ENCODE data around the gene USP7.

DNA sequence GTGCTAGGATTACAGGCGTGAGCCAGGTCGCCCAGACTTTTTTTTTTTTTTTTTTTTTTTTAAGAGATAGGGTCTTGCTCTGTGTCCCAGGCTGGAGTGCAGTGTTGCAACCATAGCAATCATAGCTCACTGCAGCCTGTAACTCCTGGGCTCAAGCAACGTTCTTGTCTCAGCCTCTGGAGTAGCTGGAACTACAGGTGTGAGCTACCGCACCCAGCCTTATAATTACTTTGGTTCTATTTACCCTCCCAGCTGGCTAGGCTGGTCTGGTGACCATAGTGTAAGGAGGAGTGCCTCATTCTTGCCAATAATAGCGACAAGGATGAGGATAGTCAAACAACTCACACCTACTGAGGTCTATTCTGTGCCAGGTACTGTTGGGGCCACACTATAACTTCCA lies 39.6 kb upstream of the USP7 start:
- TF ChIP-seq EZH2phosphoT487 (IDR thresholded peaks at IDR 0.05; ENCODE audit: low read depth, severe bottlenecking, unreplicated experiment): no peak
- TF ChIP-seq CTCF (IDR thresholded peaks at IDR 0.05; ENCODE audit: poor library complexity): no peak
- no peak for TF ChIP-seq EZH2 (IDR thresholded peaks at IDR 0.05; ENCODE audit: borderline replicate concordance)

Data from hepatocyte (in vitro differentiated cells).